Measurements from ENCODE around the gene MAP3K21. TPM values are rescaled to one million over a fixed set of nuclear protein-coding genes. Genes with fewer than 3 reads are reported as not detected.

MAP3K21 gene
- total and polyA plus RNA-seq, 2 donors (not counting 1 experiment from before 2014, with no cell fraction given): 0.07 to 0.17 TPM

DNA sequence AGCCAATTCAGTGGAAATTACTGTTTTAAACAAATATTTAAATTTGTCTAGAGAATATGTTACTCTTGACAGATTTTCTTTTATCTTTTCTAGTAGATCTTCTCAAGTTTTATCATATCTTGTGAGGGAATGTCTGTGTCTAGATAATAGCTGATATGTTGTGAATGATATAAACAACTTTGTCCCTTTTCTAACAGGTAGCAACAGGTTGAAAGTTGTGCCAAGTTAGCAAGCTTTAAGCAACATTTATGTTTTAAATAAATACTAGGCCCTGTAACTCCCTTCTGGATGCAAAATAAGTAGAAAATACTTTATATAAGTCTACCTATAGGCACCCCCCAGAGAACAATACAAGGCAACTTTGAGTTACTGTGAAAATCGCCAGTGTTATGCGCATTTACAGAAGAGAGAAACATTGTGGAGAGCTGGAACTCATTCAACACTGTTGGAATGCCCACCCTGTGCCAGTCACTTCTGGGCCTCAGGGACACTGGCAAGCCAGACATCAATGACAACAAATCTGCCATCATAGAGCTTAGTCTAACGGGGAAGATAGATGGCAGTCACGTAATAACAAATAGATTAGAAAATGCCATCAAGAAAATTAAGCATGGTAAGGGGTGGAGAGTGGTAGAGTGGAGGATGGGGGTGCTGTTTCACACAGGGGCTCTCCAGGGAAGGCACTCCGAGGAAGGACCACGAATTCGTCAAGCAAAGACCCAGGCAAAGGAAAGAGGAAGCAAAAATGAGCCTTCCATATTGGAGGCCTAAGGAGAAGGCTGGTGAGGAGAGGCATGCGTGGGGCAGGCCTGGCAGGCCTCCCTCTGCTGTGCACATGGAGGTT, 4.4 kb downstream of the MAP3K21 start:
- no peak for TF ChIP-seq EZH2 (IDR thresholded peaks at IDR 0.05; ENCODE audit: low read length, missing control alignments)
- TF ChIP-seq, protein P1, sequence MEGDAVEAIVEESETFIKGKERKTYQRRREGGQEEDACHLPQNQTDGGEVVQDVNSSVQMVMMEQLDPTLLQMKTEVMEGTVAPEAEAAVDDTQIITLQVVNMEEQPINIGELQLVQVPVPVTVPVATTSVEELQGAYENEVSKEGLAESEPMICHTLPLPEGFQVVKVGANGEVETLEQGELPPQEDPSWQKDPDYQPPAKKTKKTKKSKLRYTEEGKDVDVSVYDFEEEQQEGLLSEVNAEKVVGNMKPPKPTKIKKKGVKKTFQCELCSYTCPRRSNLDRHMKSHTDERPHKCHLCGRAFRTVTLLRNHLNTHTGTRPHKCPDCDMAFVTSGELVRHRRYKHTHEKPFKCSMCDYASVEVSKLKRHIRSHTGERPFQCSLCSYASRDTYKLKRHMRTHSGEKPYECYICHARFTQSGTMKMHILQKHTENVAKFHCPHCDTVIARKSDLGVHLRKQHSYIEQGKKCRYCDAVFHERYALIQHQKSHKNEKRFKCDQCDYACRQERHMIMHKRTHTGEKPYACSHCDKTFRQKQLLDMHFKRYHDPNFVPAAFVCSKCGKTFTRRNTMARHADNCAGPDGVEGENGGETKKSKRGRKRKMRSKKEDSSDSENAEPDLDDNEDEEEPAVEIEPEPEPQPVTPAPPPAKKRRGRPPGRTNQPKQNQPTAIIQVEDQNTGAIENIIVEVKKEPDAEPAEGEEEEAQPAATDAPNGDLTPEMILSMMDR (conservative IDR thresholded peaks at IDR 0.05 in 1 of 2, IDR thresholded peaks at IDR 0.05 in 1 of 2; ENCODE audit: low read depth in 1 of 2, low read length in 2 of 2): no peak
- H3K9ac ChIP-seq (ENCODE audit: insufficient read depth, low read length): no peak overlapping the region
- no peak overlapping the region for H3K4me2 ChIP-seq (ENCODE audit: extremely low read depth, insufficient read depth, low read length)
- no peaks in the 10 kb centered on the region for H4K20me1 ChIP-seq (ENCODE audit: control insufficient read depth, extremely low read depth, insufficient read depth, low read length)
- H3K27me3 ChIP-seq (ENCODE audit: control insufficient read depth, insufficient read depth, low read length): peaks cover 1% of the 10 kb centered on the region
- no peak overlapping the region for H3K27ac ChIP-seq (ENCODE audit: insufficient read depth, low read length)
- H2AFZ ChIP-seq (ENCODE audit: low read length): no peak overlapping the region
- no peaks in the 10 kb centered on the region for H3K36me3 ChIP-seq (ENCODE audit: control insufficient read depth, insufficient read depth, low read length)
- H3K4me1 ChIP-seq (ENCODE audit: control insufficient read depth, extremely low read depth, insufficient read depth, low read length): no peaks in the 10 kb centered on the region
- DNase-seq (ENCODE audit: low read depth in 2 of 2): no peak
- H3K4me3 ChIP-seq (replicated peaks in 1 of 4; ENCODE audit: control extremely low read depth in 1 of 4, insufficient read depth in 1 of 4, low read depth in 3 of 4, low read length in 4 of 4): no peak overlapping the region
- no peaks in the 10 kb centered on the region for H3K79me2 ChIP-seq (ENCODE audit: control insufficient read depth, insufficient read depth, low read length)
- H3K9me3 ChIP-seq (ENCODE audit: control insufficient read depth, insufficient read depth, low read depth, low read length): no peaks in the 10 kb centered on the region

DNA sequence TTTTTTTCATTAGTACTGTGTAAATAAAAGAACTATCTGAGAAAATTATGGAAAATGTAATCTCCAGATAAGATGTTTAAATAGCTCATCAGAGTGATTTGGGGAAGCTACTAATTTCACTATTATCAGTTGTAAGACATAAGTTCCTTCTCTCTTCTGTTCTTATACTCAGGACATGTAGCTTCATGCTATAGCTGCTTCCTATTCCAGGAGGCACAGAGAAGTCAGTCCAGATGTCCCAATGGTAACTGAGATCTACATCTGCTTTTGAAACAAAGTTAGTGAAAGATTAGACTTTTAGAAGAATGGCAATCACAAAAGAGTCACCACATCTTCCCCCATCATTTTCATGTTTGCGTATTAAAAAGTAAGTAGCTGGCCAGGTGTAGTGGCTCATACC, 5.6 kb downstream of the MAP3K21 start:
- no peak overlapping the region for H3K9ac ChIP-seq (ENCODE audit: insufficient read depth, low read length)

DNA sequence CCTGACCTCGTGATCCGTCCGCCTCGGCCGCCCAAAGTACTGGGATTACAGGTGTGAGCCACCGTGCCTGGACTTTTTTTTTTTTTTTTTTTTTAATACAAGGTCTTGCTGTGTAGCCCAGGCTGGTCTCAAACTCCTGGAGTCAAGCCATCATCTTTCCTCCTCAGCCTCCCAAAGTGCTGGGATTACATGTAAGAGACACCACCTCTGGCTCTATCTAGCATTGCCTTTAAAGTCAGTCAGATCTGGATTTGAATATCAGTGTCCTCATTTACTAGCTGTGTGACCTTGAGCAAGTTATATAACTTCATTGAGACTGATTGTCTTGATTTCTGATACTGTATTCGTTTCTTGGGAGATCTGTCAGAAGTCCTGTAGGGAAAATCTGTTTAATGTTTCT, 6.6 kb downstream of the MAP3K21 start:
- DNase-seq (ENCODE audit: low read depth in 2 of 2): no peak
- Histone ChIP-seq H2AFZ (ENCODE audit: low read length) (no peak overlapping the region), H3K4me1 (ENCODE audit: control insufficient read depth, extremely low read depth, insufficient read depth, low read length) (no peaks in the 10 kb centered on the region), H3K36me3 (ENCODE audit: control insufficient read depth, insufficient read depth, low read length) (no peaks in the 10 kb centered on the region), H3K27ac (ENCODE audit: insufficient read depth, low read length) (no peak overlapping the region), H4K20me1 (ENCODE audit: control insufficient read depth, extremely low read depth, insufficient read depth, low read length) (no peaks in the 10 kb centered on the region), H3K9me3 (ENCODE audit: control insufficient read depth, insufficient read depth, low read depth, low read length) (no peaks in the 10 kb centered on the region), H3K79me2 (ENCODE audit: control insufficient read depth, insufficient read depth, low read length) (no peaks in the 10 kb centered on the region), H3K27me3 (ENCODE audit: control insufficient read depth, insufficient read depth, low read length) (no peaks in the 10 kb centered on the region), H3K9ac (ENCODE audit: insufficient read depth, low read length) (no peak overlapping the region), H3K4me3 (replicated peaks in 1 of 4; ENCODE audit: control extremely low read depth in 1 of 4, insufficient read depth in 1 of 4, low read depth in 3 of 4, low read length in 4 of 4) (no peak overlapping the region), H3K4me2 (ENCODE audit: extremely low read depth, insufficient read depth, low read length) (no peak overlapping the region)
- TF ChIP-seq EZH2 (IDR thresholded peaks at IDR 0.05; ENCODE audit: low read length, missing control alignments): no peak
- TF ChIP-seq, protein P1 (conservative IDR thresholded peaks at IDR 0.05 in 1 of 2, IDR thresholded peaks at IDR 0.05 in 1 of 2; ENCODE audit: low read depth in 1 of 2, low read length in 2 of 2): no peak

More for the DNA sequence above, 5.6 kb downstream of the MAP3K21 start:
- Histone ChIP-seq H3K9me3 (ENCODE audit: control insufficient read depth, insufficient read depth, low read depth, low read length) (no peaks in the 10 kb centered on the region), H4K20me1 (ENCODE audit: control insufficient read depth, extremely low read depth, insufficient read depth, low read length) (no peaks in the 10 kb centered on the region), H3K27ac (ENCODE audit: insufficient read depth, low read length) (no peak overlapping the region), H3K4me2 (ENCODE audit: extremely low read depth, insufficient read depth, low read length) (no peak overlapping the region), H3K27me3 (ENCODE audit: control insufficient read depth, insufficient read depth, low read length) (no peaks in the 10 kb centered on the region), H2AFZ (ENCODE audit: low read length) (no peak overlapping the region), H3K4me1 (ENCODE audit: control insufficient read depth, extremely low read depth, insufficient read depth, low read length) (no peaks in the 10 kb centered on the region), H3K79me2 (ENCODE audit: control insufficient read depth, insufficient read depth, low read length) (no peaks in the 10 kb centered on the region), H3K4me3 (replicated peaks in 1 of 4; ENCODE audit: control extremely low read depth in 1 of 4, insufficient read depth in 1 of 4, low read depth in 3 of 4, low read length in 4 of 4) (no peak overlapping the region), H3K36me3 (ENCODE audit: control insufficient read depth, insufficient read depth, low read length) (no peaks in the 10 kb centered on the region)
- DNase-seq (ENCODE audit: low read depth in 2 of 2): no peak
- TF ChIP-seq, protein P1 (conservative IDR thresholded peaks at IDR 0.05 in 1 of 2, IDR thresholded peaks at IDR 0.05 in 1 of 2; ENCODE audit: low read depth in 1 of 2, low read length in 2 of 2): no peak
- no peak for TF ChIP-seq EZH2 (IDR thresholded peaks at IDR 0.05; ENCODE audit: low read length, missing control alignments)

Data from fibroblast of lung (primary cell).